Mucosa of descending colon (tissue), 3 donors: ENCODE measurements around the gene KAT14. TPM values are rescaled to one million over a fixed set of nuclear protein-coding genes. Genes with fewer than 3 reads are reported as not detected.
A peak's percentile ranks its signal among the peaks of the same experiment; 100 is the strongest.

ENCODE experiments used
- ATAC-seq: fragments of 200-7000 bp; cut with Tn5 transposase; one replicate; pipeline ENCODE4 v1.9.1; 2020; ENCODE audit warnings: mild to moderate bottlenecking, moderate library complexity
- DNase-seq, 3 donors: peaks; one replicate each; pipeline ENCODE4 v3.0.0-alpha.2; 2020
- H3K36me3 ChIP-seq: fragments of 200-600 bp; one replicate; pipeline ENCODE4 v1.8.0; 2021; ENCODE audit warnings: low read depth, mild to moderate bottlenecking
- H3K4me1 ChIP-seq: fragments of 200-600 bp; one replicate; pipeline ENCODE4 v1.8.0; 2021; ENCODE audit warnings: low read depth, mild to moderate bottlenecking
- H3K4me3 ChIP-seq: fragments of 200-600 bp; one replicate; pipeline ENCODE4 v1.8.0; 2021; ENCODE audit warnings: mild to moderate bottlenecking
- H3K9me3 ChIP-seq: fragments of 200-600 bp; one replicate; pipeline ENCODE4 v1.8.0; 2021; ENCODE audit warnings: mild to moderate bottlenecking
- intact Hi-C, 2 donors: fragments of 100-400 bp; cut with DNase I in 1 of 2; cut with micrococcal nuclease in 1 of 2; formaldehyde crosslinking; loops; one replicate each; pipeline versions ENCODE4 v1.11.0 to v1.11.1; 2022; cut with DNase I, micrococcal nuclease
- total RNA-seq, 3 donors: library from RNA; stranded (reverse); fragmentation: NEBNext Ultra II Directional in 2 of 3; extraction: Animal tissue kit (Norgen Biotek cat#: 25700) in 2 of 3; gene quantifications; one replicate each; pipeline versions ENCODE4 v1.2.1 to v1.2.4, GENCODE V29; 2021 to 2023
- TF ChIP-seq, protein P1 (sequence below): fragments of 200-600 bp; IDR thresholded peaks from one replicate; pipeline ENCODE4 v1.8.0; 2022; ENCODE audit warnings: antibody characterized with exemption, mild to moderate bottlenecking
- donor health status: DM: no; HTN: no; CAD: no; lungs with moderate emphysema.
- donor health status: DM: no; HTN: no; CAD: no.
- donor health status: DM: no; HTN: yes; CAD: no.

The KAT14 gene
- total RNA-seq, 3 donors from 2014 or later, result 13.0 to 23.4 (median 16.6) TPM

DNA sequence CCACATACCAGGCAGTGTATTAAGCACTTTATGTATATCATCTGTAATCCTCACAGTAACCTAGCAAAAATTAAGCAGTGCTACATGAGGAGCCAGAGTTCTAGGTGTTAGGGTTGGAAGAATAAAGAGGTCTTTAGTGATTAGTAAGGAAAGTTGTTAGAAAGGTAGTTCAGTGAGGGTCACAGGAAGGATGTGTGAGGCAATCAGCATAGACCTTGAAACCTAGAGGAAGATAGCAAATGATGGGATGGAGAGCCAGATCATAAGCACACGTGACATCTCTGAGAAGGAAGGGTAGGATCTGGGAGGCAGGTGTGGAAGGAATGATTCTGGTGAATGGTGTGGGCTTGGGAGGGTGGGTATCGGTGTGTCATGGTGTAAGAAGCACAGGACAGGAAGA is 2.2 kb downstream of the KAT14 start:
- Histone ChIP-seq H3K4me3 (no peak overlapping the region), H3K4me1 (peaks cover 10% of the 10 kb centered on the region), H3K36me3 (no peaks in the 10 kb centered on the region), H3K9me3 (no peaks in the 10 kb centered on the region)
- DNase-seq (no peak), ATAC-seq (no peak)
- intact Hi-C loops, result no loop called here
- TF ChIP-seq, protein P1, sequence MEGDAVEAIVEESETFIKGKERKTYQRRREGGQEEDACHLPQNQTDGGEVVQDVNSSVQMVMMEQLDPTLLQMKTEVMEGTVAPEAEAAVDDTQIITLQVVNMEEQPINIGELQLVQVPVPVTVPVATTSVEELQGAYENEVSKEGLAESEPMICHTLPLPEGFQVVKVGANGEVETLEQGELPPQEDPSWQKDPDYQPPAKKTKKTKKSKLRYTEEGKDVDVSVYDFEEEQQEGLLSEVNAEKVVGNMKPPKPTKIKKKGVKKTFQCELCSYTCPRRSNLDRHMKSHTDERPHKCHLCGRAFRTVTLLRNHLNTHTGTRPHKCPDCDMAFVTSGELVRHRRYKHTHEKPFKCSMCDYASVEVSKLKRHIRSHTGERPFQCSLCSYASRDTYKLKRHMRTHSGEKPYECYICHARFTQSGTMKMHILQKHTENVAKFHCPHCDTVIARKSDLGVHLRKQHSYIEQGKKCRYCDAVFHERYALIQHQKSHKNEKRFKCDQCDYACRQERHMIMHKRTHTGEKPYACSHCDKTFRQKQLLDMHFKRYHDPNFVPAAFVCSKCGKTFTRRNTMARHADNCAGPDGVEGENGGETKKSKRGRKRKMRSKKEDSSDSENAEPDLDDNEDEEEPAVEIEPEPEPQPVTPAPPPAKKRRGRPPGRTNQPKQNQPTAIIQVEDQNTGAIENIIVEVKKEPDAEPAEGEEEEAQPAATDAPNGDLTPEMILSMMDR, result no peak

DNA sequence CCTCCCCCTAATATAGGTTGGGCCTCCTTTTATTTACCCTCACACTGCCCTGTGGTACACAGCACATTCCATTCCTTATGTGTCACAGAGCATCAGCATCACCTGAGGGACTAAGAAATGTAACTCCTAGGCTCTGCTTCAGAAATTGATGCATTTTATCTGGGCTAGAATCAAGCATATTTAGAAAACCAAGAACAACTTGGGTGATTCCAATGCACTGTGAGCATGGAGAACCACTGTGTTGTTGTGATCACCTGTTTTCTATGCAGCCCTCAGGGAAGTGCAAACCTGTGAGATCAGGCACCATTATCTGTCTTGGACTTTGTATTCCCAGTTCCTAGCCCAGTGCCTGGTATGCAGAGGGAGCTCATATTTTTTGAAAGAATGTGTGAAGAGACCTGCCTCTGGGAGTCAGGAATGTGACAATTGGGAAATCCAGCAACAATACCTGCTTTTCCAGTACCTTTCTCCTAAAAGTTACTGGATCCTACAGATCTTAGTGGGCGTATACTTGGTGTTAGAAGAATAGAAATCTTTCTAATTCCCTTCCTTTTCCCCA is 7.0 kb downstream of the KAT14 start:
- DNase-seq, result no peak
- Histone ChIP-seq H3K36me3 (no peaks in the 10 kb centered on the region), H3K4me3 (no peak overlapping the region), H3K9me3 (no peaks in the 10 kb centered on the region), H3K4me1 (peaks cover 4% of the 10 kb centered on the region)
- TF ChIP-seq, protein P1, result no peak
- peak; percentile 45 for ATAC-seq
- intact Hi-C loops, result no loop called here

DNA sequence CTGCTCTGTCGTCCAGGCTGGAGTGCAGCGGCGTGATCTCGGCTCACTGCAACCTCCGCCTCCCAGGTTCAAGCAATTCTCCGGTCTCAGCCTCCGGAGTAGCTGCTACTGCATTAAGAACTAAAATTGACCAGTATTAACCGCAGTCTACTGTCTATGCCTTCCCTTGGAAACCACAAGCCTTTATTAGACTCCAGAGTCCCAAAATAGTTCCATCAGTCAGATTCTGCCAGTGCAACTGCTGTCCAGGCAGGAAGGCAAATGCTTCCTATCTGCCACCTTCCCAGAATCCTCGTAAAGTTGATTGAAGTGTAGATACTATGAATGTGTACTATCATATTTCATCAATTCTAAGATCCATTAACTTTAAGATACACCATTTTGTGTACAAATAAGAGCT is 16.7 kb downstream of the KAT14 start:
- Histone ChIP-seq H3K9me3 (no peaks in the 10 kb centered on the region), H3K4me1 (no peaks in the 10 kb centered on the region), H3K4me3 (no peak overlapping the region), H3K36me3 (no peaks in the 10 kb centered on the region)
- intact Hi-C loops, result no loop called here
- no peak for DNase-seq
- ATAC-seq, result no peak
- TF ChIP-seq, protein P1, result no peak

DNA sequence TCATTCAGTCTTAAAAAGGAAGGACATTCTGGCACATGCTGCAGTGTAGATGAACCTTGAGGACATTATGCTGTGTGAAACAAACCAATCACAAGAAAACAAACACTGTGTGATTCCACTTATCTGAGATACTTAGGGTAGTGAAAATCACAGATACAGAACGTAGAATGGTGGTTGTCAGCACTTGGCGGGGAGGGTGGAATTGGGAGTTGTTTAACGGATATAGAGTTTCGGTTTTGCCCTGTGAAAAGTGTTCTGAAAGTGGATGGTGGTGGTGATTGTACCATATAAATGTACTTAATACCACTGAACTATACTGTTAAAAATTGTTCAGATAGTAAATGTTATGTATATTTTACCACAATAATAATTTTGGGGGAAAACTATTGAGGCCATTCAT is 18.4 kb downstream of the KAT14 start:
- intact Hi-C loops, result no loop called here
- no peaks in the 10 kb centered on the region for H3K36me3 ChIP-seq

DNA sequence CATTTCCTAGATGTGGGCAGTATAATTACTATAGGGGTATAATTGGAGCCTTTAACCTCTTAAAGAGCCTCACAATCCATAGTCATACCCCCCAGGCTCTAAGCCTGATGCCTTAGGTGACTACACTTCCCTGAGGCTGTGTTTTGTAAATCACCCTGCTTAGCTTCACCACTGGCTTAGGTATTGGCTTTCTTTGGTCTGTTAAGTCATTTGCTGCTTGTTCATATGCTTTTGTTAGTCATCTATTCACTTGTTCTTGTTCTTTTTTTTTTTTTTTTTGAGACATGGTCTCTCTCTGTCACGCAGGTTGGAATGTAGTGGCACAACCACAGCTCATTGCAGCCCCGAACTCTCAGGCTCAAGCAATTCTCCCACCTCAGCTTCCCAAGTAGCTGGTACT is 26.7 kb downstream of the KAT14 start:
- TF ChIP-seq, protein P1, result no peak
- DNase-seq (no peak), ATAC-seq (no peak)
- Histone ChIP-seq H3K4me3 (no peak overlapping the region), H3K9me3 (no peaks in the 10 kb centered on the region), H3K4me1 (peaks cover 13% of the 10 kb centered on the region), H3K36me3 (no peaks in the 10 kb centered on the region)
- intact Hi-C loops, result no loop called here

More for the DNA sequence above, 18.4 kb downstream of the KAT14 start:
- H3K4me3 ChIP-seq, result no peak overlapping the region
- H3K9me3 ChIP-seq, result no peaks in the 10 kb centered on the region
- no peaks in the 10 kb centered on the region for H3K4me1 ChIP-seq
- no peak for DNase-seq
- no peak for ATAC-seq
- TF ChIP-seq, protein P1, result no peak

DNA sequence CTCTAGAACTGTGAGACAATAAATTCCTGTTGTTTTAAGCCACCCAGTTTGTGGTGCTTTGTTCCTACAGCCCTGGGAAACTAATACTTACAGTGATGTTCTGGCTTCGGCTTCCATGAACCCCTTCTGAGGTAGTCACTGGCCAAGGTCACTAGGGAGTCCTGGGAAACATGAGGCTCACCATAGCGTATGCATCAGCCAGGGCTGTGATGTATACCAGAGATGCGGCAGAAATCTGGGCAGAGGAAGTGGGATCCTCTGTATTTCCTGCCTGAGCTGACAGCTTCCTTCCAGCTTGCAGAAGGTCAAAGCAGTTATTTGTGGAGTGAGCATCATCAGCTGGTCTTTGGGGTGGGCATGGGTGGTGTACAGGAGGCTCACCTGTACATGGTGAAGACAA is 27.9 kb downstream of the KAT14 start:
- no peak for DNase-seq
- Histone ChIP-seq H3K36me3 (no peaks in the 10 kb centered on the region), H3K4me3 (no peak overlapping the region), H3K9me3 (no peaks in the 10 kb centered on the region), H3K4me1 (peaks cover 13% of the 10 kb centered on the region)
- TF ChIP-seq, protein P1, result no peak
- intact Hi-C loops, result no loop called here
- no peak for ATAC-seq
